ENCODE results near the gene MAPK9. TPM values are rescaled to one million over a fixed set of nuclear protein-coding genes. Genes with fewer than 3 reads are reported as not detected.

The MAPK9 gene
- total RNA-seq, 1 experiment from 2014 or later: 54.0 TPM

DNA sequence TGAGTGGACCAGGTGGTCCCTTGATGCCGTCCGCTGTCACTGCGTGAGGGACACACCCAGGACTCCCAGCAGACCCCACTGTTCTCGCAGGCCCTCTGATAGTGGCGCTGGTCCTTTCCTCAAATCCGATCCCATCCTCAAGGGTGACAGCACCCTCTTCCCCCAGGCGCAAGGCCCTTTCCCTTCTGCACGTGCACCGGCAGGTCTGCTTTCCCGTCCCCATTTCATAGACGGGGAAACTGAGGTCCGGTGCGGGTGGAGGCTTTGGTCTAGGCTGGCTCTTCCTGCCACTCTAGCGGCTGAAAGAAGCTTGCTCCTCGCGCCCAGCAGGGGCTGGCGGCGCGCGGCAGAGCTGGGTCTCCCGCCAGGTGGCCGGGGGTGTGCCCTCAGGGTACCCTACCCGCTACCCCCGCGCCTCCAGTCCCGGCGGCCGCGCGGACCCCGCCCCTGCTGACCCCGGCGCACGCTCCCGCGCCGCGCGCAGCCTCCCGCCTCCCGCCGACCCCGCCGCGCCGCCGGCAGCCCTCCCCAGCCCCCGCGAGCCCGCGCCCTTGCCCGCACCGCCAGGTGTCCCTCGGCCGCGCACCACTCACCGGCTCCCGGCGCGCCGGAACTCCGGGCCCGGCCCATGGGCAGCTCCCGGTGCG is 83.3 kb downstream of the MAPK9 start:
- H3K9me3 ChIP-seq (ENCODE audit: insufficient read depth, low read depth): no peaks in the 10 kb centered on the region
- H3K4me3 ChIP-seq: peak overlapping the region; percentile 39; the same call in 1 of the 2 replicates
- H3K9me2 ChIP-seq (ENCODE audit: insufficient read depth): no peaks in the 10 kb centered on the region
- no TSS peak for BruUV-seq (replicated peaks)
- H3K27me3 ChIP-seq (ENCODE audit: insufficient read depth, low read depth): no peaks in the 10 kb centered on the region; the same call in 1 of the 2 replicates
- no peaks in the 10 kb centered on the region for H3F3A ChIP-seq (ENCODE audit: insufficient read depth, low read depth)
- H3K4me2 ChIP-seq: peak overlapping the region; percentile 73
- peak in 1 of 2 experiments; percentile 18 for DNase-seq
- TF ChIP-seq EZH2 (IDR thresholded peaks at IDR 0.05; ENCODE audit: low read depth) (no peak), CTCF (conservative IDR thresholded peaks at IDR 0.05) (no peak)
- CTCF ChIA-PET: interaction anchor here (0.9 kb wide), 1 partner anchor 258 kb away, joined by 3 read pairs; no protein-coding TSS in a partner anchor
- no peak overlapping the region for H2AFZ ChIP-seq
- H3K79me2 ChIP-seq (ENCODE audit: low read depth): no peaks in the 10 kb centered on the region
- intact Hi-C loops (cut with micrococcal nuclease; ENCODE audit: unreplicated experiment): loop anchor here (5.0 to 10.0 kb wide), 2 partner anchors 91 to 396 kb away; no protein-coding TSS in a partner anchor
- POLR2A ChIA-PET (ENCODE audit: unreplicated experiment): no interaction called here
- no peaks in the 10 kb centered on the region for H3K4me1 ChIP-seq (replicated peaks; ENCODE audit: insufficient read depth)
- H4K20me1 ChIP-seq (ENCODE audit: insufficient read depth): no peaks in the 10 kb centered on the region
- H3K36me3 ChIP-seq (ENCODE audit: low read depth): no peaks in the 10 kb centered on the region
- no peak overlapping the region for H3K27ac ChIP-seq

DNA sequence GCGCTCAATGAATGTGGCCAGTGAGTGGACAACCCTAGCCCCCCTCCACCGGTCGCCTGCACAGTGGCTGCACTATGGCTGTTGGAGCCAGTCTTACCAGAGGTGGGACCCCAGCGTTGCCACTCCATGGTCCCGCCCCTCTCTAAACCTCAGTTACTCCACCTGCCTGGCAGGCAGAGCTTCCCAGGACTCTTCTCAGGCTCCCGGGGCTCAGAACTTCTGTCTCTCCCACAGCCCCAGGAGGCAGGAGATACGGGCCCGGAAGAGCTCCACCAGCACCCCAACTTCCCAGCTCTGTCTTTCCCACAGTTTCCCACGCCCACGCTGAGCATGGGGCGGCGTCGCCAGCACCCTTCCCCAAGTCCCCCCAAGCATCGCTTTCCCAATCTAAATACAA is 83.8 kb downstream of the MAPK9 start:
- Histone ChIP-seq H3K9me3 (ENCODE audit: insufficient read depth, low read depth) (no peaks in the 10 kb centered on the region), H3K27me3 (ENCODE audit: insufficient read depth, low read depth) (no peaks in the 10 kb centered on the region; the same call in 1 of the 2 replicates), H3K36me3 (ENCODE audit: low read depth) (no peaks in the 10 kb centered on the region), H4K20me1 (ENCODE audit: insufficient read depth) (no peaks in the 10 kb centered on the region), H3K4me1 (replicated peaks; ENCODE audit: insufficient read depth) (no peaks in the 10 kb centered on the region), H3K79me2 (ENCODE audit: low read depth) (no peaks in the 10 kb centered on the region), H3F3A (ENCODE audit: insufficient read depth, low read depth) (no peaks in the 10 kb centered on the region), H3K4me3 (peak overlapping the region; percentile 39; the same call in 1 of the 2 replicates), H3K27ac (no peak overlapping the region), H3K4me2 (peak overlapping the region; percentile 73), H2AFZ (no peak overlapping the region), H3K9me2 (ENCODE audit: insufficient read depth) (no peaks in the 10 kb centered on the region)
- ChIA-PET CTCF (no interaction called here), POLR2A (ENCODE audit: unreplicated experiment) (no interaction called here)
- DNase-seq: no peak
- intact Hi-C loops (cut with micrococcal nuclease; ENCODE audit: unreplicated experiment): loop anchor here (5.0 to 10.0 kb wide), 2 partner anchors 91 to 397 kb away; no protein-coding TSS in a partner anchor
- BruUV-seq (replicated peaks): no TSS peak
- TF ChIP-seq EZH2 (IDR thresholded peaks at IDR 0.05; ENCODE audit: low read depth) (no peak), CTCF (conservative IDR thresholded peaks at IDR 0.05) (no peak)

DNA sequence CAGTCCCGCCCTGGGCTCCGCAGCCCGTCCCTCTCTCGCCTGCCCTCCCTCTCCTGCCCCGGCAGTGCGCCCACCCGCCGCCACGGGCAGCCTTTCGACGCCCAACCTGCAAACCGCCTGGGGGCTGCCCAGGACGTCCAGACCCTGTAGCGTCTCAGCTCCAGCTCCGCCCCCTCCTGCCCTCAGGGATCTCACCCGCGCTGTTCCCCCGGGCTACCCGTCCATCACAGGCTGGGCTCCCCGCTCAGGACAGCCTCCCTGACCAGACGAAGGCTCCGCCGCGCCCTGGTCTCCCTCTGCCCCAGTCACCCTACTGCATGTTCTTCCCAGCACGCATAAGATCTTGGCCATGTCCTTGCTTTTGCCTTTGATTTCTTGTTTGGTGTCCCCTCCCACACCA is 84.3 kb downstream of the MAPK9 start:
- no TSS peak for BruUV-seq (replicated peaks)
- Histone ChIP-seq H3K9me2 (ENCODE audit: insufficient read depth) (no peaks in the 10 kb centered on the region), H3K9me3 (ENCODE audit: insufficient read depth, low read depth) (no peaks in the 10 kb centered on the region), H3F3A (ENCODE audit: insufficient read depth, low read depth) (no peaks in the 10 kb centered on the region), H3K4me3 (no peak overlapping the region), H3K4me1 (replicated peaks; ENCODE audit: insufficient read depth) (no peaks in the 10 kb centered on the region), H3K4me2 (no peak overlapping the region), H3K27ac (no peak overlapping the region), H2AFZ (no peak overlapping the region), H3K36me3 (ENCODE audit: low read depth) (no peaks in the 10 kb centered on the region), H4K20me1 (ENCODE audit: insufficient read depth) (no peaks in the 10 kb centered on the region), H3K27me3 (ENCODE audit: insufficient read depth, low read depth) (no peaks in the 10 kb centered on the region; the same call in 1 of the 2 replicates), H3K79me2 (ENCODE audit: low read depth) (no peaks in the 10 kb centered on the region)
- ChIA-PET POLR2A (ENCODE audit: unreplicated experiment) (no interaction called here), CTCF (no interaction called here)
- no peak for DNase-seq
- TF ChIP-seq EZH2 (IDR thresholded peaks at IDR 0.05; ENCODE audit: low read depth) (no peak), CTCF (conservative IDR thresholded peaks at IDR 0.05) (no peak)
- intact Hi-C loops (cut with micrococcal nuclease; ENCODE audit: unreplicated experiment): loop anchor here (5.0 to 10.0 kb wide), 2 partner anchors 90 to 397 kb away; no protein-coding TSS in a partner anchor
